Activated CD4-positive, alpha-beta T cell treated with anti-CD3 and anti-CD28 coated beads for 36 hours (primary cell): ENCODE results near the gene ELOVL6. TPM values are rescaled to one million over a fixed set of nuclear protein-coding genes. Genes with fewer than 3 reads are reported as not detected.

ENCODE experiments used
- ATAC-seq: fragments of 200-7000 bp; cut with Tn5 transposase; one replicate; pipeline ENCODE4 v1.10.0; 2021; ENCODE audit warnings: mild to moderate bottlenecking, moderate library complexity
- CTCF ChIA-PET: fragments of 350-600 bp; sonication (Branson Sonifier 250); formaldehyde crosslinking; loops from one replicate; lab custom pipeline; 2021; ENCODE audit warnings: antibody characterized with exemption; lab: Charles Lee
- POLR2A ChIA-PET: fragments of 350-600 bp; sonication (Branson Sonifier 250); formaldehyde crosslinking; loops from one replicate; lab custom pipeline; 2021; ENCODE audit warnings: antibody characterized with exemption, inconsistent platforms; lab: Charles Lee
- DNase-seq: peaks from one replicate; pipeline ENCODE4 v3.0.0-alpha.2; 2020
- H3K27ac Mint-ChIP-seq: one replicate; pipeline ENCODE4 v1.8.0; 2021; ENCODE audit warnings: mixed read lengths
- H3K27me3 Mint-ChIP-seq: one replicate; pipeline ENCODE4 v1.8.0; 2021; ENCODE audit warnings: mixed read lengths
- H3K36me3 Mint-ChIP-seq: one replicate; pipeline ENCODE4 v1.8.0; 2021; ENCODE audit warnings: low read depth, mixed read lengths
- H3K4me1 Mint-ChIP-seq: one replicate; pipeline ENCODE4 v1.8.0; 2021; ENCODE audit warnings: mixed read lengths
- H3K4me3 Mint-ChIP-seq: one replicate; pipeline ENCODE4 v1.8.0; 2021; ENCODE audit warnings: mild to moderate bottlenecking, moderate library complexity, mixed read lengths
- H3K9me3 Mint-ChIP-seq: one replicate; pipeline ENCODE4 v1.8.0; 2021; ENCODE audit warnings: low read depth, mixed read lengths
- intact Hi-C, 2 experiments: fragments of 100-400 bp; cut with DNase I in 1 of 2; cut with micrococcal nuclease in 1 of 2; formaldehyde crosslinking; loops; one replicate each; pipeline versions ENCODE4 v1.14.2 to v1.15.1; 2022 to 2024; cut with DNase I, micrococcal nuclease
- total RNA-seq, 2 experiments: library from RNA; stranded (reverse); gene quantifications; one replicate each; pipeline ENCODE4 v1.2.3, GENCODE V29; 2021

ELOVL6 gene
- total RNA-seq, 2 experiments from 2014 or later: 10.2 TPM

- ChIA-PET CTCF (interaction anchor here (0.6 to 1.0 kb wide), 3 partner anchors 15 to 175 kb away, joined by 3 to 8 read pairs (median 3); no protein-coding TSS in a partner anchor), POLR2A (interaction anchor here (0.5 kb wide), 1 partner anchor 29 kb away, joined by 3 read pairs; no protein-coding TSS in a partner anchor)
- ATAC-seq (no peak), DNase-seq (no peak)
- H3K4me3 Mint-ChIP-seq: no peak overlapping the region
- intact Hi-C loops: no loop called here
- H3K27me3 Mint-ChIP-seq: peaks cover 25% of the 10 kb centered on the region
- H3K4me1 Mint-ChIP-seq: no peaks in the 10 kb centered on the region
- no peak overlapping the region for H3K27ac Mint-ChIP-seq
- no peaks in the 10 kb centered on the region for H3K36me3 Mint-ChIP-seq
- peaks cover 3% of the 10 kb centered on the region for H3K9me3 Mint-ChIP-seq
These were observed 164.9 kb downstream of the ELOVL6 start for GRCh38 chr4:110033355-110034025.

DNA sequence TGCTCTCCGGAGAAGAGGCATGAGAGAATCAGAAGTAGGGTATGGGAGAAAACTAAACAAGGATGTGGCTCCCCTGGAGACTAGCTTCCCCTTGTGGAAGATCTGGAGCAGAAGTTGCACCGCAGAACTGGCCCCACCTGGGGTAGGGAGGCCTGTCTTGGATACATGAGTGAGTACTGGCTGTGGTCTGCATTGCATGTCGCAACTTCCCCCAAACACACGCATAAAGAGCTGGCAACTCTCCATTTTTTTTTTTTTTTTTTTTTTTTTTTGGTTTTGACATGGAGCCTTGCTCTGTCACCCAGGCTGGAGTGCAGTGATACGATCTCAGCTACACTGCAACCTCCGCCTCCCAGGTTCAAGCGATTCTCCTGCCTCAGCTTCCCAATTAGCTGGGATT lies 165.8 kb downstream of the ELOVL6 start:
- DNase-seq (no peak), ATAC-seq (no peak)
- POLR2A ChIA-PET: no interaction called here
- H3K4me1 Mint-ChIP-seq: no peaks in the 10 kb centered on the region
- H3K9me3 Mint-ChIP-seq: peaks cover 3% of the 10 kb centered on the region
- intact Hi-C loops: no loop called here
- H3K4me3 Mint-ChIP-seq: no peak overlapping the region
- H3K36me3 Mint-ChIP-seq: no peaks in the 10 kb centered on the region
- CTCF ChIA-PET: interaction anchor here (0.6 to 0.7 kb wide), 2 partner anchors 17 to 176 kb away, joined by 3 read pairs; no protein-coding TSS in a partner anchor
- H3K27me3 Mint-ChIP-seq: peaks cover 25% of the 10 kb centered on the region
- H3K27ac Mint-ChIP-seq: no peak overlapping the region

- ChIA-PET POLR2A (no interaction called here), CTCF (no interaction called here)
- H3K4me3 Mint-ChIP-seq: no peak overlapping the region
These were observed 172.7 kb downstream of the ELOVL6 start for GRCh38 chr4:110025718-110026117.

DNA sequence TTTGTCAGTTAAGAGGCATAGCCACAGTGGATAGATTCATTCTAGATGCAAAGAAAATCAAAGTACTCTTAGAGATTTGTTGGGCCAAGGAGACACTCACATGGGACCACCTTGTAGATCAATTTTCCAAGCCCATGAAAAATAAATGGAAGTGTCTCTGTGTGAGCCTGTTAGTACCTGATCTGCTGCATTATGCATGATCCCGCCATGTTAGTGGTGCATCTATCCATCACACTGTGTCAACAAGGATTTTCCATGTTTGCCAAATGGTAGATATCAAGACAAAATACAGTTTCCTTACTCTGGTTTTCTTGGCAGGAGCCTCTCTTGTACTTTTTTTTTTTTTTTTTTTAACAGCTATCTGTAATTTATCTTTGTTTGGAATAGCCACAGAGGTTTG lies 173.4 kb downstream of the ELOVL6 start:
- ATAC-seq: no peak
- Mint-ChIP-seq H3K27me3 (peaks cover 3% of the 10 kb centered on the region), H3K4me3 (no peak overlapping the region), H3K4me1 (peaks cover 14% of the 10 kb centered on the region), H3K27ac (no peak overlapping the region), H3K36me3 (no peaks in the 10 kb centered on the region), H3K9me3 (no peaks in the 10 kb centered on the region)
- intact Hi-C loops: no loop called here
- POLR2A ChIA-PET: no interaction called here
- CTCF ChIA-PET: interaction anchor here (0.8 kb wide), 1 partner anchor 140 kb away, joined by 3 read pairs; no protein-coding TSS in a partner anchor
- no peak for DNase-seq

More at GRCh38 chr4:110025718-110026117, 172.7 kb downstream of the ELOVL6 start:
- Mint-ChIP-seq H3K36me3 (no peaks in the 10 kb centered on the region), H3K27ac (no peak overlapping the region), H3K27me3 (peaks cover 3% of the 10 kb centered on the region), H3K9me3 (no peaks in the 10 kb centered on the region), H3K4me1 (peaks cover 8% of the 10 kb centered on the region)
- ATAC-seq: no peak
- DNase-seq: no peak
- intact Hi-C loops: no loop called here

- H3K27ac Mint-ChIP-seq: no peak overlapping the region
- H3K27me3 Mint-ChIP-seq: no peaks in the 10 kb centered on the region
- intact Hi-C loops: no loop called here
- no peak for ATAC-seq
- no peak for DNase-seq
- CTCF ChIA-PET: interaction anchor here (2.5 kb wide), 1 partner anchor 495 kb away, joined by 13 read pairs; no protein-coding TSS in a partner anchor
- H3K4me1 Mint-ChIP-seq: peaks cover 18% of the 10 kb centered on the region
- POLR2A ChIA-PET: no interaction called here
- H3K36me3 Mint-ChIP-seq: no peaks in the 10 kb centered on the region
- no peak overlapping the region for H3K4me3 Mint-ChIP-seq
- no peaks in the 10 kb centered on the region for H3K9me3 Mint-ChIP-seq
These were observed 176.0 kb downstream of the ELOVL6 start for GRCh38 chr4:110022457-110022856.

DNA sequence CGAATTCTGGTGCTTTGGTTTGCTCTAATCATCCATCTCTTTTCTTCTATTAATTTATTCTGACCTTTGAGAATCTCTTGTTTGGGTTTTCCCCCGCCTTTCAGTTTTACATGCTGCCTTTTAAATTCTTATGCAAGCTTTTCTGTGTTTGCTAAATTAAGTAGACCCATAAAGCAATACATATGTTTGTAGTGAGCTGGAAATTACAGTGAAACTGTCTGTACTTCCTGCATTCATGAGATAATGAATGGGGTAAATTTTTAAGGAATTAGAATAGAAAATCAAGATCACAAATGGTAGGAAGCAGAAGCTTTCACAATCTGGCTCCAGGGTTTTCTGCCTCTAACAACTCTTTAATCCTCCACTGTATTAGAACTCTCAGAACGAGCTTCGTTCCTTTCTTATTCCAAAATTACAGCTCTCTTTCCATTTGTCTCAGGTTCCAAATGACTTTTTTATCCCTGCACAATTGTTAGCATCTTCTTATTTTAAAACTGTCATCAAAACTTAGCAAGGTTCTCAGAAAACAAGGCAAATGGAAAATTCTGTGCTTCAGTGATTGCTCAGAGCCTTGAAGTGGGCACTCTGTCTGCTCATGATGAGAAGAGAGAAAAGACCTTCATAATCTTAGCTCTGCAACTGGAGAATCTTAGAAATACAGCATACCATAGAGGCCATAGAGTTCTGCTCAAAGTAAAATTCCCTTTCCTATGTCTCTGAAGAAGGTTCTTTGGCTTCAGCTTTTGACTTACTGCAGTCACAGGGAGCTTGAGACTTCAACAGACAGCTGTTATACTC lies 177.6 kb downstream of the ELOVL6 start:
- Mint-ChIP-seq H3K9me3 (no peaks in the 10 kb centered on the region), H3K36me3 (no peaks in the 10 kb centered on the region), H3K27ac (no peak overlapping the region), H3K27me3 (no peaks in the 10 kb centered on the region), H3K4me3 (no peak overlapping the region), H3K4me1 (peaks cover 18% of the 10 kb centered on the region)
- DNase-seq: no peak
- no peak for ATAC-seq
- ChIA-PET CTCF (interaction anchor here (0.7 to 2.5 kb wide), 6 partner anchors 23 to 496 kb away, joined by 3 to 13 read pairs (median 4); no protein-coding TSS in a partner anchor), POLR2A (no interaction called here)
- intact Hi-C loops: no loop called here

GRCh38 chr4:110020139-110020538 lies 178.3 kb downstream of the ELOVL6 start:
- H3K36me3 Mint-ChIP-seq: no peaks in the 10 kb centered on the region
- ChIA-PET POLR2A (interaction anchor here (0.6 kb wide), 1 partner anchor 127 kb away, joined by 4 read pairs; no protein-coding TSS in a partner anchor), CTCF (interaction anchor here (0.6 to 1.6 kb wide), 5 partner anchors 9 to 586 kb away, joined by 3 to 4 read pairs (median 3); partner anchors contain the start of gene SEC24B)
- H3K4me1 Mint-ChIP-seq: peaks cover 18% of the 10 kb centered on the region
- no peaks in the 10 kb centered on the region for H3K9me3 Mint-ChIP-seq
- no peak overlapping the region for H3K27ac Mint-ChIP-seq
- intact Hi-C loops: no loop called here
- DNase-seq (no peak), ATAC-seq (no peak)
- no peak overlapping the region for H3K4me3 Mint-ChIP-seq
- no peaks in the 10 kb centered on the region for H3K27me3 Mint-ChIP-seq

DNA sequence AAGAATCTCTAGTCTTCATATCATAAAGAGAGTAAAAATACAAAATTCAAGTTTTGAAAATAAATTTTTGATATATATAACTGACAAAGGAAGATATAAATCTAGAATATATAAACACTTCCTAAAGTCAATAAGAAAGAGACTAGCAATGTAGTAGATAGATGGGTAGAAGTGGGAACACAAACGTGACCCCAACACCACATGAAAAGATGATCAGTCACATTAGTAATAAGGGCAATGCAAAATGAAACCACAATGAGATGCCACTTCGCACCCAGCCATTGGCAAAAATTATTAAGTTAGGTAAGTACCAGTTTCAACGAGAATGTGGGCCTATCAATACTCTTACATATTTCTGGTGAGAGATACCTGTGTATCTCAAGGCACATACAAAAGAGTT lies 179.3 kb downstream of the ELOVL6 start:
- no peak for ATAC-seq

GRCh38 chr4:110014233-110014632 lies 184.2 kb downstream of the ELOVL6 start:
- H3K4me3 Mint-ChIP-seq: no peak overlapping the region
- no peak for DNase-seq
- POLR2A ChIA-PET: no interaction called here
- H3K27ac Mint-ChIP-seq: no peak overlapping the region
- CTCF ChIA-PET: interaction anchor here (0.7 to 1.5 kb wide), 6 partner anchors 8 to 503 kb away, joined by 3 to 4 read pairs (median 3); no protein-coding TSS in a partner anchor
- H3K36me3 Mint-ChIP-seq: no peaks in the 10 kb centered on the region
- intact Hi-C loops: no loop called here
- ATAC-seq: no peak
- peaks cover 2% of the 10 kb centered on the region for H3K4me1 Mint-ChIP-seq
- H3K9me3 Mint-ChIP-seq: no peaks in the 10 kb centered on the region
- H3K27me3 Mint-ChIP-seq: peaks cover 6% of the 10 kb centered on the region

More for the DNA sequence above, 179.3 kb downstream of the ELOVL6 start:
- DNase-seq: no peak
- Mint-ChIP-seq H3K27ac (no peak overlapping the region), H3K4me1 (peaks cover 18% of the 10 kb centered on the region), H3K27me3 (peaks cover 3% of the 10 kb centered on the region), H3K9me3 (no peaks in the 10 kb centered on the region), H3K36me3 (no peaks in the 10 kb centered on the region), H3K4me3 (no peak overlapping the region)
- intact Hi-C loops: no loop called here
- CTCF ChIA-PET: interaction anchor here (1.2 to 1.3 kb wide), 2 partner anchors 8 to 493 kb away, joined by 3 to 4 read pairs; no protein-coding TSS in a partner anchor
- POLR2A ChIA-PET: no interaction called here

GRCh38 chr4:110012917-110013316 lies 185.5 kb downstream of the ELOVL6 start:
- Mint-ChIP-seq H3K4me3 (no peak overlapping the region), H3K9me3 (no peaks in the 10 kb centered on the region), H3K36me3 (no peaks in the 10 kb centered on the region), H3K27ac (no peak overlapping the region), H3K27me3 (peaks cover 6% of the 10 kb centered on the region), H3K4me1 (no peaks in the 10 kb centered on the region)
- ChIA-PET POLR2A (no interaction called here), CTCF (interaction anchor here (1.1 to 1.6 kb wide), 5 partner anchors 24 to 505 kb away, joined by 3 to 6 read pairs (median 3); no protein-coding TSS in a partner anchor)
- intact Hi-C loops: no loop called here
- no peak for ATAC-seq
- DNase-seq: no peak

DNA sequence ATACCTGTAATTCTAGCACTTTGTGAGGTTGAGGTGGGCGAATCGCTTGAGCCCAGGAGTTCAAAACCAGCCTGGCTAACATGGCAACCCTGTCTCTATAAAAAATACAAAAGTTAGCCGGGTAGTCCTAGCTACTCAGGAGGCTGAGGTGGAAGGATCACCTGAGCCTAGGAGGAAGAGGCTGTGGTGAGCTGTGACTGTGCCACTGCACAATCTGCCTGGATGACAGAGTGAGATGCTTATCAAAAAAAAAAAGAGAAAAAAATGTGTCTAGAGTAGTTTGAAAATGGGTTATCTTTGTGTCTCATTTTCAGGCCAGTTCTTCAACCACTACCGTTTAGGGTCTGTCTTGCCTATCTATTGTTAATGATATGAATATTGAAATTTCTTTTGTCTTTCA lies 187.6 kb downstream of the ELOVL6 start:
- Mint-ChIP-seq H3K4me1 (no peaks in the 10 kb centered on the region), H3K4me3 (no peak overlapping the region), H3K9me3 (no peaks in the 10 kb centered on the region), H3K36me3 (no peaks in the 10 kb centered on the region), H3K27me3 (peaks cover 6% of the 10 kb centered on the region), H3K27ac (no peak overlapping the region)
- intact Hi-C loops: no loop called here
- no peak for DNase-seq
- no peak for ATAC-seq
- POLR2A ChIA-PET: no interaction called here
- CTCF ChIA-PET: interaction anchor here (0.7 to 15.1 kb wide), 2 partner anchors 9 to 504 kb away, joined by 3 to 398 read pairs; no protein-coding TSS in a partner anchor
